Measurements from ENCODE around the gene GSE1. TPM values are rescaled to one million over a fixed set of nuclear protein-coding genes. Genes with fewer than 3 reads are reported as not detected.

GSE1 gene
- total RNA-seq, 1 experiment from 2014 or later = 90.2 TPM

DNA sequence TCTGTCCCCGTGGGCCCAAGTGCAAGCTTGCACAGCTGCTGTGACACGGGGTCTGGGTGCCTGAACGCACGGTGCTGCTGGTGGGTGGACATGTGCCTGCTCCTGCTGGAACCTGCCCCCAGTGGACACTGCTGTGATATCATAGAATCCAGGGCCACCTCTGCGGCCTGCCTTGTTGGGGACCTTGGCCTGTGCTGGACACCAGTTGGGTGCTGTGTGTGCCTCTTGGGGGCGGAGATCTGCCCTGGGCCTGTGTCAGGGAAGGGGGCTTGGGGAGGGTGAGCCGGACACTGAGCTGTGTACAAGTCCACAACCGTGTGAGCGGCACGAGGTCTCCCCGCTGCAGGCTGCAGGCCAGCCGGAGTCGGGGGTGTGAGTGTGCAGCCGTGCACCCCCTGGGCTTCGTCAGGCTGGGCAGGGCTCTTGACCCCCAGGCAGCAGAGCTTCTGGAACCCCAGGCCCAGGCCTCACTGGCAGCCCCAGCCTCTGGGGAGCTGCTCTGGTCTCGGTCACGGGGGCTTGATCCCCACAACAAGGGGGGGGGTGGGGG, 33.3 kb downstream of the GSE1 start:
- ATAC-seq (no peak), DNase-seq (ENCODE audit: low read depth, low spot score) (no peak)
- POLR2A ChIA-PET = no interaction called here
- Histone ChIP-seq H3K9ac (ENCODE audit: low read length) (no peak overlapping the region), H3K27me3 (ENCODE audit: insufficient read depth, low read length) (no peaks in the 10 kb centered on the region), H2AFZ (ENCODE audit: low read depth, low read length, poor library complexity, severe bottlenecking) (no peak overlapping the region), H3K9me2 (ENCODE audit: insufficient read depth) (no peaks in the 10 kb centered on the region), H3K36me3 (ENCODE audit: control insufficient read depth in 1 of 2, insufficient read depth in 2 of 2, low read length in 2 of 2) (no peaks in the 10 kb centered on the region; a peak in 1 of 4 replicates), H3K4me2 (ENCODE audit: low read length) (no peak overlapping the region), H4K20me1 (ENCODE audit: insufficient read depth) (peaks cover 13% of the 10 kb centered on the region; the same call in 1 of the 2 replicates), H3K4me3 (replicated peaks in 1 of 2; ENCODE audit: low read depth in 1 of 2, low read length in 2 of 2) (no peak overlapping the region), H3K4me1 (ENCODE audit: control insufficient read depth in 1 of 2, insufficient read depth in 2 of 2, low read length in 2 of 2) (peaks cover 26 to 56% of the 10 kb centered on the region in 2 experiments), H3K79me2 (ENCODE audit: insufficient read depth, low read length) (peaks cover 20% of the 10 kb centered on the region; the same call in 1 of the 2 replicates), H3K9me3 (ENCODE audit: control insufficient read depth in 1 of 2, insufficient read depth in 1 of 2, low read depth in 1 of 2, low read length in 2 of 2) (no peaks in the 10 kb centered on the region), H3K27ac (ENCODE audit: low read depth, low read length) (no peak overlapping the region)
- TF ChIP-seq ZFX (IDR thresholded peaks at IDR 0.05) (no peak), SP1 (IDR thresholded peaks at IDR 0.05; ENCODE audit: low read depth) (no peak), EZH2phosphoT487 (IDR thresholded peaks at IDR 0.05; ENCODE audit: borderline replicate concordance) (no peak), SIN3A (IDR thresholded peaks at IDR 0.05; ENCODE audit: low read depth) (no peak)
- TF ChIP-seq, protein P1, sequence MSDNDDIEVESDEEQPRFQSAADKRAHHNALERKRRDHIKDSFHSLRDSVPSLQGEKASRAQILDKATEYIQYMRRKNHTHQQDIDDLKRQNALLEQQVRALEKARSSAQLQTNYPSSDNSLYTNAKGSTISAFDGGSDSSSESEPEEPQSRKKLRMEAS (IDR thresholded peaks at IDR 0.05) = no peak
- TF ChIP-seq, protein P2, sequence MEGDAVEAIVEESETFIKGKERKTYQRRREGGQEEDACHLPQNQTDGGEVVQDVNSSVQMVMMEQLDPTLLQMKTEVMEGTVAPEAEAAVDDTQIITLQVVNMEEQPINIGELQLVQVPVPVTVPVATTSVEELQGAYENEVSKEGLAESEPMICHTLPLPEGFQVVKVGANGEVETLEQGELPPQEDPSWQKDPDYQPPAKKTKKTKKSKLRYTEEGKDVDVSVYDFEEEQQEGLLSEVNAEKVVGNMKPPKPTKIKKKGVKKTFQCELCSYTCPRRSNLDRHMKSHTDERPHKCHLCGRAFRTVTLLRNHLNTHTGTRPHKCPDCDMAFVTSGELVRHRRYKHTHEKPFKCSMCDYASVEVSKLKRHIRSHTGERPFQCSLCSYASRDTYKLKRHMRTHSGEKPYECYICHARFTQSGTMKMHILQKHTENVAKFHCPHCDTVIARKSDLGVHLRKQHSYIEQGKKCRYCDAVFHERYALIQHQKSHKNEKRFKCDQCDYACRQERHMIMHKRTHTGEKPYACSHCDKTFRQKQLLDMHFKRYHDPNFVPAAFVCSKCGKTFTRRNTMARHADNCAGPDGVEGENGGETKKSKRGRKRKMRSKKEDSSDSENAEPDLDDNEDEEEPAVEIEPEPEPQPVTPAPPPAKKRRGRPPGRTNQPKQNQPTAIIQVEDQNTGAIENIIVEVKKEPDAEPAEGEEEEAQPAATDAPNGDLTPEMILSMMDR (IDR thresholded peaks at IDR 0.05 in 2 of 3, conservative IDR thresholded peaks at IDR 0.05 in 1 of 3; ENCODE audit: borderline replicate concordance in 1 of 3, insufficient read depth in 1 of 3, low read depth in 2 of 3, low read length in 2 of 3) = 0 out of 6 replicates have a peak, but pooled peaks of 1 of the 3 experiments have one; percentile 7
- intact Hi-C loops (cut with micrococcal nuclease) = no loop called here
- RAD21 ChIA-PET (ENCODE audit: low non-redundant PET in 1 of 2, low total read pairs in 2 of 2, uncharacterized antibody in 2 of 2, unreplicated experiment in 2 of 2) = no interaction called here
- CTCF ChIA-PET = no interaction called here
- BruUV-seq (replicated peaks) = no TSS peak

DNA sequence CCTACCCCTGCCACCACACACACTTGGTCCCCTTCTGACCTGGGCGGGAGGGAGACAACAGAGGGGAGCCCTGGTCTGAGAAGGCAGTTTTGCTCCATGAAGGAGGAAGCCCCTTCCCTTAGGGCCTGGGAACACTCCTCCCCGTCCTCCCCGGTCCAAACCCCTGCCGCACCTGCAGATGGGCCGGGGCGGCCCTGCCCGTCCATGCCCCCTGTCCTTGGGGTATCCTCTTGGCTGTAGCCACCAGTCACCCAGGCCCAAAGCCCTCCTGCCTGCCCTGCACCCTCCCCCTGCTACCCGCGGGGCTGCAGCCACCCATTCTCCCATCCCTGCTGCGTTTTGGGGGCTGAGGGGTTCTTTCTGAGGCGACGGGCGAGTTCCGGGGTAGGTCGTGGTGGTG, 33.9 kb downstream of the GSE1 start:
- CTCF ChIA-PET = no interaction called here
- peaks cover 20% of the 10 kb centered on the region; the same call in 1 of the 2 replicates for H3K79me2 ChIP-seq (ENCODE audit: insufficient read depth, low read length)
- no peak overlapping the region for H3K9ac ChIP-seq (ENCODE audit: low read length)
- no TSS peak for BruUV-seq (replicated peaks)
- peaks cover 30 to 56% of the 10 kb centered on the region in 2 experiments for H3K4me1 ChIP-seq (ENCODE audit: control insufficient read depth in 1 of 2, insufficient read depth in 2 of 2, low read length in 2 of 2)
- H3K4me3 ChIP-seq (replicated peaks in 1 of 2; ENCODE audit: low read depth in 1 of 2, low read length in 2 of 2) = no peak overlapping the region
- intact Hi-C loops (cut with micrococcal nuclease) = no loop called here
- H3K4me2 ChIP-seq (ENCODE audit: low read length) = no peak overlapping the region
- RAD21 ChIA-PET (ENCODE audit: low non-redundant PET in 1 of 2, low total read pairs in 2 of 2, uncharacterized antibody in 2 of 2, unreplicated experiment in 2 of 2) = no interaction called here
- no peak for ATAC-seq
- H3K9me3 ChIP-seq (ENCODE audit: control insufficient read depth in 1 of 2, insufficient read depth in 1 of 2, low read depth in 1 of 2, low read length in 2 of 2) = no peaks in the 10 kb centered on the region
- no peak overlapping the region for H3K27ac ChIP-seq (ENCODE audit: low read depth, low read length)
- no peaks in the 10 kb centered on the region for H3K27me3 ChIP-seq (ENCODE audit: insufficient read depth, low read length)
- no peak for DNase-seq (ENCODE audit: low read depth, low spot score)
- H3K36me3 ChIP-seq (ENCODE audit: control insufficient read depth in 1 of 2, insufficient read depth in 2 of 2, low read length in 2 of 2) = no peaks in the 10 kb centered on the region; a peak in 1 of 4 replicates
- peaks cover 13% of the 10 kb centered on the region; the same call in 1 of the 2 replicates for H4K20me1 ChIP-seq (ENCODE audit: insufficient read depth)
- POLR2A ChIA-PET = no interaction called here
- no peaks in the 10 kb centered on the region for H3K9me2 ChIP-seq (ENCODE audit: insufficient read depth)
- no peak overlapping the region for H2AFZ ChIP-seq (ENCODE audit: low read depth, low read length, poor library complexity, severe bottlenecking)
- TF ChIP-seq, protein P1 (IDR thresholded peaks at IDR 0.05) = no peak
- TF ChIP-seq SRF (IDR thresholded peaks at IDR 0.05; ENCODE audit: low read depth) = no peak
- no peak for TF ChIP-seq EZH2 (IDR thresholded peaks at IDR 0.05)
- no peak for TF ChIP-seq RAD21 (IDR thresholded peaks at IDR 0.05; ENCODE audit: low read depth)
- TF ChIP-seq CEBPB (IDR thresholded peaks at IDR 0.05; ENCODE audit: low read depth) = no peak
- TF ChIP-seq ZFX (IDR thresholded peaks at IDR 0.05) = no peak
- TF ChIP-seq, protein P3, sequence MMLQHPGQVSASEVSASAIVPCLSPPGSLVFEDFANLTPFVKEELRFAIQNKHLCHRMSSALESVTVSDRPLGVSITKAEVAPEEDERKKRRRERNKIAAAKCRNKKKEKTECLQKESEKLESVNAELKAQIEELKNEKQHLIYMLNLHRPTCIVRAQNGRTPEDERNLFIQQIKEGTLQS (IDR thresholded peaks at IDR 0.05) = no peak
- TF ChIP-seq SIN3A (IDR thresholded peaks at IDR 0.05; ENCODE audit: low read depth) = no peak
- TF ChIP-seq EGR1 (IDR thresholded peaks at IDR 0.05; ENCODE audit: low read depth) = no peak
- TF ChIP-seq SP1 (IDR thresholded peaks at IDR 0.05; ENCODE audit: low read depth) = no peak
- no peak for TF ChIP-seq JUND (IDR thresholded peaks at IDR 0.05)
- TF ChIP-seq FOSL1 (IDR thresholded peaks at IDR 0.05; ENCODE audit: low read depth) = no peak
- TF ChIP-seq CBX3 (IDR thresholded peaks at IDR 0.05; ENCODE audit: low read depth) = no peak
- TF ChIP-seq, protein P2 (IDR thresholded peaks at IDR 0.05 in 2 of 3, conservative IDR thresholded peaks at IDR 0.05 in 1 of 3; ENCODE audit: borderline replicate concordance in 1 of 3, insufficient read depth in 1 of 3, low read depth in 2 of 3, low read length in 2 of 3) = no peak
- no peak for TF ChIP-seq EZH2phosphoT487 (IDR thresholded peaks at IDR 0.05; ENCODE audit: borderline replicate concordance)
